Adrenal gland (tissue), 12 donors: ENCODE data around the gene CMTM8. TPM values are rescaled to one million over a fixed set of nuclear protein-coding genes. Genes with fewer than 3 reads are reported as not detected.

Source experiments
- DNase-seq, 7 donors: peaks; one replicate each; pipeline ENCODE4 v3.0.0-alpha.2; 2019 to 2020
- H3K27ac ChIP-seq, 5 donors: fragments of 200-600 bp; sonication (generic) in 4 of 5; 1 replicate in 3 of 5; 2 replicates in 2 of 5; pipeline versions ENCODE4 v1.5.1 to v1.8.0; 2016 to 2020; ENCODE audit warnings: mild to moderate bottlenecking in 1 of 5
- H3K27me3 ChIP-seq: fragments of 200-600 bp; 2 replicates; pipeline ENCODE4 v1.8.0; 2021
- H3K36me3 ChIP-seq, 2 donors: fragments of 200-600 bp; replicated peaks in 1 of 2; 1 replicate in 1 of 2; 2 replicates in 1 of 2; pipeline versions ENCODE4 v1.5.1 to v1.8.0; 2018 to 2022
- H3K4me1 ChIP-seq, 2 donors: fragments of 200-600 bp; replicated peaks in 1 of 2; 1 replicate in 1 of 2; 2 replicates in 1 of 2; pipeline versions ENCODE4 v1.5.1 to v1.8.0; 2018 to 2021
- H3K4me3 ChIP-seq, 4 donors: fragments of 200-600 bp; sonication (generic) in 3 of 4; one replicate each; pipeline ENCODE4 v1.5.1; 2016 to 2018
- H3K9me3 ChIP-seq, 3 donors: fragments of 200-600 bp; sonication (generic) in 1 of 3; replicated peaks in 1 of 3; 1 replicate in 2 of 3; 2 replicates in 1 of 3; pipeline versions ENCODE4 v1.5.1 to v1.8.0; 2016 to 2021
- CTCF ChIP-seq, 6 experiments: fragments of 450-650 bp in 4 of 6; fragments of 200-600 bp in 2 of 6; sonication (generic) in 1 of 6; IDR thresholded peaks; 1 replicate in 5 of 6; 2 replicates in 1 of 6; pipeline versions ENCODE4 v1.5.1 to v1.8.0; 2016 to 2021; ENCODE audit warnings: antibody characterized with exemption in 6 of 6, mild to moderate bottlenecking in 2 of 6, moderate library complexity in 1 of 6
- POLR2A ChIP-seq, 2 donors: fragments of 450-650 bp; IDR thresholded peaks; one replicate each; pipeline ENCODE4 v1.6.1; 2017; ENCODE audit warnings: antibody characterized with exemption in 2 of 2, mild to moderate bottlenecking in 2 of 2, moderate library complexity in 1 of 2
- WGBS, 4 donors: extraction: QIAGEN DNeasy Blood & Tissue Kit in 2 of 4; methylation state at CpG; one replicate each; pipeline versions ENCODE4 v1.1.5 to v1.1.7; 2013 to 2017; 5-methylcytosine and 5-hydroxymethylcytosine counted together
- intact Hi-C, 2 donors: fragments of 100-400 bp; cut with DNase I; formaldehyde crosslinking; loops; one replicate each; pipeline versions ENCODE4 v1.14.1 to v1.15.0; 2022 to 2023
- polyA plus RNA-seq, 3 donors: library from polyadenylated mRNA; stranded (reverse); fragments of 200-250 nt in 2 of 3; fragments of 350-450 nt in 1 of 3; fragmentation: Illumina TruSeq in 1 of 3; extraction: RNeasy Lipid Tissue Mini Kit (QIAGEN cat#74804) in 1 of 3; gene quantifications; one replicate each; pipeline ENCODE4 v1.2.3, GENCODE V29; 2013 to 2014
- total RNA-seq, 9 donors: library from RNA; depleted of rRNA in 4 of 9; stranded (reverse); fragments of >200 nt in 4 of 9; fragments of 120-200 nt in 1 of 9; fragmentation: NEBNext Ultra II Directional in 1 of 9; extraction: Animal tissue kit (Norgen Biotek cat#: 25700) in 1 of 9; gene quantifications; one replicate each; pipeline versions ENCODE4 v1.1.0 to v1.2.4, GENCODE V29; 2013 to 2023
- donor health status: healthy with polysubstance abuse.
- donor health status: Bipolar disorder and iron deficiency.
- donor health status: DM: yes; HTN: yes; CAD: no.
- donor health status: DM: no; HTN: no; CAD: no.
- donor health status: DM: no; HTN: no; CAD: no.
- donor health status: DM: yes; HTN: yes; CAD: no.

The CMTM8 gene
- total and polyA plus RNA-seq, 12 donors, result 3.3 to 24.1 (median 16.0) TPM

- peaks cover 19 to 24% of the 10 kb centered on the region in 2 donors for H3K4me1 ChIP-seq
- TF ChIP-seq POLR2A (IDR thresholded peaks at IDR 0.05), result no peak
- TF ChIP-seq CTCF (IDR thresholded peaks at IDR 0.05), result no peak
- DNase-seq, result no peak
- no peaks in the 10 kb centered on the region for H3K36me3 ChIP-seq
- intact Hi-C loops, result no loop called here
- no peak overlapping the region for H3K27ac ChIP-seq
- no peaks in the 10 kb centered on the region for H3K27me3 ChIP-seq
- no peaks in the 10 kb centered on the region for H3K9me3 ChIP-seq
- WGBS, 4 donors, result 95 to 98% (median 97%) methylated on average over 4 of the region's 4 CpGs
- H3K4me3 ChIP-seq, result no peak overlapping the region
These were observed 69.9 kb downstream of the CMTM8 start for GRCh38 chr3:32308378-32308777.

- Histone ChIP-seq H3K27ac (no peak overlapping the region), H3K27me3 (no peaks in the 10 kb centered on the region), H3K4me3 (no peak overlapping the region), H3K4me1 (peaks cover 19% of the 10 kb centered on the region in 2 donors), H3K9me3 (no peaks in the 10 kb centered on the region), H3K36me3 (no peaks in the 10 kb centered on the region)
- intact Hi-C loops, result no loop called here
- no peak for TF ChIP-seq CTCF (IDR thresholded peaks at IDR 0.05)
- TF ChIP-seq POLR2A (IDR thresholded peaks at IDR 0.05), result no peak
- WGBS, 4 donors, result 74 to 88% (median 80%) methylated on average over 5 of the region's 5 CpGs
- DNase-seq, result no peak
These were observed 71.3 kb downstream of the CMTM8 start for GRCh38 chr3:32309654-32310242.

DNA sequence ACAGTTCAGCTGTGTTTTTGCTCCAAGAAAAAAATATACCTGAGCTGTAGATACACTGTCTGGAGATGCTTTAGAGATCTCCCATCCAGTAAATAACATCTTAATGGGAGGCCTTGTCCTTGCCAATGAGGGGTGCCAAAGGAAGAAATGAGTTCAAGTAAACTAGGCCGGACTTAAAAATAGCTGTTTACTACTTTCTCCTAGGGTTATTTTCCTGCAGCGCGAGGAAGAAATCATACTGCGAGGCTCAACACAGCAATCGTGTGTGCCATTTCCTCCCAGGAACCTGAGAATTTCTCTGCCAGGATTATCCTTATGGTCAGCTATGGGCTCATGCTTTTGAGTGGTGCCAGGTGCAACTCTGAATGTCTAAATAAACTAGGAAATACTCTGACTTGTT lies 71.9 kb downstream of the CMTM8 start:
- no peaks in the 10 kb centered on the region for H3K27me3 ChIP-seq
- H3K9me3 ChIP-seq, result no peaks in the 10 kb centered on the region
- intact Hi-C loops, result no loop called here
- H3K36me3 ChIP-seq, result no peaks in the 10 kb centered on the region
- H3K4me1 ChIP-seq, result peaks cover 19% of the 10 kb centered on the region in 2 donors
- H3K27ac ChIP-seq, result no peak overlapping the region
- 68 to 86% (median 79%) methylated on average over 5 of the region's 5 CpGs for WGBS, 4 donors
- TF ChIP-seq CTCF (IDR thresholded peaks at IDR 0.05) (no peak), POLR2A (IDR thresholded peaks at IDR 0.05) (no peak)
- H3K4me3 ChIP-seq, result no peak overlapping the region
- no peak for DNase-seq

DNA sequence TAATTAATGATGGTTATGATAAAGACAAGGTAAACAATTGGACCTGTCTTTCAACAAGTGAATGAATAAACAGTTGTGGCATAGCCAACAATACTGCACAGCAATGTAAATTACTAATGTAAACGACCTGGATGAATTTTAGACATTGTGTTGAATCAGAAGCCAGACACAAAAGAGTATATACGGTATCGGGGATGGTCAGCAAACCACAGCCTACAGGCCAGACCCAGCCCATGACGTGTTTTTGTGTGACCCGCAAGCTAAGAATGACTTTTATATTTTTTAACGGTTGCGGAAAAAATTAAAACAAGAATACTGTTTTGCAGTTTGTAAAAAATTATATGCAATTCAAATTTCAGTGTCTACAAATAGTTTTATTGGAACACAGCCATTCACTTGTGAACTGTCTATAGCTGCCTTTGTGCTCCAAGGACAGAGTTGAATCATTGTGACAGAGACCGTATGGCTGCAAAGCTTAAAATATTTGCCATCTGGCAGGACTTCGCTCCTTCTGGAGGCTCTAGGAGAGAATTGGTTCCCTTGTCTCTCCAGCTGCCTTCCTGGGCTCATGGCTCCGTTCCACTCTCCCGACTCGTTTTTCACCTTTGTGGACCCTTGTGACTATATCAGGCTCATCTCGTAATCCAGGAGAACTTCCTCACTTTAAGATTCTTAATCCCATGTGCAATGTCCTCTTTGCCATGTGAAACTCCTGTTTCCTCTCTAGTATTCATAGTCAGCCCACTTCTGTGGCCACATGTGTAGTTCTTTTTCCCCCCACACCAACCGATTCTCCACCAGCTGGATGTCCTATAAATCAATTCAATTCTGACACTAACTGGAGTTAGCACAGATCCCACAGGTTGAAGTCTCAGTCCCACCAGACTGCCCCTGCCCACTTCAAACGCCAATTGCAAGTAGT lies 72.7 kb downstream of the CMTM8 start:
- Histone ChIP-seq H3K4me3 (no peak overlapping the region), H3K9me3 (no peaks in the 10 kb centered on the region), H3K27me3 (no peaks in the 10 kb centered on the region), H3K4me1 (peaks cover 19% of the 10 kb centered on the region in 2 donors), H3K27ac (peak overlapping the region in 2 of 5 donors; percentile 13 to 44), H3K36me3 (no peaks in the 10 kb centered on the region)
- TF ChIP-seq POLR2A (IDR thresholded peaks at IDR 0.05) (no peak), CTCF (IDR thresholded peaks at IDR 0.05) (no peak)
- intact Hi-C loops, result no loop called here
- 41 to 55% (median 52%) methylated on average over 15 of the region's 15 CpGs for WGBS, 4 donors
- peak in 5 of 7 donors; percentile 37 to 54 (median 41) for DNase-seq
